G401 (cell line): Measurements from ENCODE around the gene GNRH2. TPM values are rescaled to one million over a fixed set of nuclear protein-coding genes. Genes with fewer than 3 reads are reported as not detected.
A peak's percentile ranks its signal among the peaks of the same experiment; 100 is the strongest.
"Not testable (repeated sequence)": the region's sequence is repeated elsewhere in the genome, so short reads cannot be mapped to it uniquely, and the experiment has no call there.

ENCODE experiments used
- DNase-seq: peaks from one replicate; pipeline ENCODE4 v3.0.0-alpha.2; 2015; ENCODE audit warnings: low spot score
- in situ Hi-C: cut with HindIII; loops from 2 replicates; pipeline ENCODE4 v1.10.0; 2016; ENCODE audit warnings: low sequenced_read_pairs, mixed read lengths
- total RNA-seq: library from RNA; depleted of rRNA; stranded (reverse); fragments of >200 nt; shearing (Covaris generic); gene quantifications from 2 replicates; pipeline ENCODE4 v1.2.3, GENCODE V29; 2014

Gene GNRH2
- total RNA-seq, 1 experiment from 2014 or later, result not detected

GRCh38 chr20:3039426-3039825, 4.0 kb upstream of the GNRH2 start:
- in situ Hi-C loops, result no loop called here

DNA sequence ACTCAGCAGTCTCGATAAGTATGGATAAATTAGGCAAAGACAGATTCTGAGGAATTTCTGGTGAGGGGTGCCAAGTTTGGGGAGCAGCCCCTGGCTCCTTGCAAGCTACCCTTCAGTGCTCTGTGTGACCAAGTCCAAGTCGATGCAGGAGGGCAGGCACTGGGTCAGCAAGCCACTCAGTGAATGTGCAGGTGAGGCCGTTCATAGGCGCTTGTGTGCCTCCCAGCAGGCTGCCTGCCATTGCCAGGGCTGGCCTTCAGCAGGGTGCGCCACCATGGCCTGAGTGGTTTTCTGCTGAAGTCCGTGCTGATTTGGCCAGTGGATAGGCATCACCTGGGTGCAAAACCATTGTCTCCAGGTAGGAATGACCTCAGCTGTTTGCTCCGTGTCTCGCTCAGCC, 3.3 kb upstream of the GNRH2 start:
- no peak for DNase-seq

More at GRCh38 chr20:3039426-3039825, 4.0 kb upstream of the GNRH2 start:
- DNase-seq, result no peak

DNA sequence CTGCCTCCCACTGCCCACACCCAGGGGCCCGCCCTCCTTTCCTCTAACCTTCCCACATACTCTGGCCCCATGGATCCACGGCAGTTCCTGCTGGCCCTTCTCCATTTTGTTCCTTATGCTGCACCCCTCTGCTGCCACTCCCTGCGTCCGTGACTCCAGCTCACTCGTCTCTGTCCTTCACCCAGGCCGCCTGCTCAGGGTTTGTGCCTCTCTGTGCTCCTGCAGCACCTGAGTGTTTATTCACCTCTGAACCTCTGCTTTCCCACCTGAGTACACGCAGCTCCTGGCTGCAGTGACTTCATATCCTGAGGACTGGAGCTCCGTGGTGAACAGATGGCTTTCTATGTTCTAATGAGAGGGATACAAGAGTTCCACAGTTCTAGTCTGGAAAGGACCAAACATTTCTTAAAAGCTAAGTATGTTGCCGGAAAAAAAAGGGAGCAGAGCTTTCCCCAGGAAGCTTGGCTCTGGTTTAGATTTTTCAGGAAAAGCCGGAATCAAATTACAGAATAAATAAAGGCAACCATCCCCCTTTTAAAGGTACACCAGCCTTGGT, 1.5 kb upstream of the GNRH2 start:
- DNase-seq, result peak; percentile 24
- in situ Hi-C loops, result no loop called here

More for the DNA sequence above, 3.3 kb upstream of the GNRH2 start:
- in situ Hi-C loops, result no loop called here

DNA sequence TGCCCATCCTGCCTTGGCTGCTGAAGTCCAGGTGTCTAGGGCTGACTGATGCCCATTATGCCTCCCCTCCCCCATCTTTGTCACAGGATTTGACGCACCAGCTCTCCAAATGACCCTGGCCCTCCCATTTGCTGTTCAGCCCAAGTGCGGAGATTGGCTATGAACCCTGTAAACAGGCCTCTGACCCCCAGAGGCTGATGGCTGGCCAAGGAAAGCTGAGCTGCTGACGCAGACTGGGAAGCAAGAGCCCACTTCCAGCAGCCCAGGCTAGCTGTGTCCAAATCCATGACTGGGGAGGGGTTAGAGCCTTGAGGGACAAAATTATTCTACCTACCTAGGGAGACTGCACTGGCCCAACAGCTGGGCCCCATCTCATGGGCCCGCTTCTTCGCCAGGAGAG, 797 bp upstream of the GNRH2 start:
- in situ Hi-C loops, result no loop called here
- DNase-seq, result no peak

DNA sequence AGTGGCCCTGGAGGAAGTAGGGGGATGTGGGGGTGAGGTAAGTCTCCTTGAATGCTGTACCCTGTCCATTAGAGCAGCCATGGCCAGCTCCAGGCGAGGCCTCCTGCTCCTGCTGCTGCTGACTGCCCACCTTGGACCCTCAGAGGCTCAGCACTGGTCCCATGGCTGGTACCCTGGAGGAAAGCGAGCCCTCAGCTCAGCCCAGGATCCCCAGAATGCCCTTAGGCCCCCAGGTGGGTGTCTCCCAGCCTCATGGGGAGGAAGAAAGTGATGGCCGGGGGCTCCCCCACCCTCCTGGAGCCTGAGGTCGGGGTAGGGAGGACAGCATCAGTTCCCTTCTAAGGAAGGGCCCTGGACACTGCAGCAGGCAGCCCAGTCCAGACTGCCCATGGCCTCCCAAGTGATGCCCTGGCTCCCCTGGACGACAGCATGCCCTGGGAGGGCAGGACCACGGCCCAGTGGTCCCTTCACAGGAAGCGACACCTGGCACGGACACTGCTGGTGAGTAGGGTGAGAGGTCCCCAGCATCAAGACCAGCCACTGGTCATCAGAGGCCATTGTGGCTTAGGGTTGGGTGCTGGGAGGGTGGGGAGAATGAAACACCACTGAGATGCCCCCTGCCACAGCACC, 1.0 kb downstream of the GNRH2 start:
- DNase-seq, result no peak
- in situ Hi-C loops, result no loop called here

DNA sequence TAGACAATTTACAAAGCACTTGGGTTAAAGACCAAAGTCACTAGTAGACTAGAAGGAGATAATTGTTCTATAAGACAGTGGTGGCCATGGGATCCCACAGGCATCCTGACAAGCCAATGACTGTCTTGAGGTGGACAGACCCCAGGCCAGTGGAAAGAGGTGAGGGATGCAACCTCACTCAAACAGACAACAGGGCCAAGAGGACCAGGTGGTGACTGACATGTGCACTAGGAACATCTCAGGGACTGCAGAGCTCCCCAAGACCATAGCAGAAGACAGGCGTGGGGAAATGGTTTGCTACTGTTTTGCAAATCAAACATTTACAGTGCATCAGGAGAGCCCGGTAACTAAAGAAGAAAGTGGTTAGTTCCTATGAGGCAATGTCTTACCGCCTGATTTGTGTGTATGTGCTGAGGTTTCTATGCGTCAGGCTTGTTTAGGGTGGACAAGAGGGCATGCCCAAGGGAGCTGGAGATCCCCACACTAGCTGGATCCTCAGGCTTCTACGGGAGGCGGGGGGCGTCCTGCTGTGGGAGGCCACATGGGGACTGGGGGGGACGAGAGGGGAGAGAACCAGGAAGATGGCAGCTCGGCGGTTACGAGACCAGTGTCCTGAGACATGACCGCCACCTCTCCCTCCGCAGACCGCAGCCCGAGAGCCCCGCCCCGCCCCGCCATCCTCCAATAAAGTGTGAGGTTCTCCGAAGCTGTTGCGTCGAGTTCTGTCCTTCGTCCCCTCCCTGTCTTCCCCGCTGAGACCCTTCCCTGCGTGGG, 1.8 kb downstream of the GNRH2 start:
- peak; percentile 91 for DNase-seq
- in situ Hi-C loops, result no loop called here

DNA sequence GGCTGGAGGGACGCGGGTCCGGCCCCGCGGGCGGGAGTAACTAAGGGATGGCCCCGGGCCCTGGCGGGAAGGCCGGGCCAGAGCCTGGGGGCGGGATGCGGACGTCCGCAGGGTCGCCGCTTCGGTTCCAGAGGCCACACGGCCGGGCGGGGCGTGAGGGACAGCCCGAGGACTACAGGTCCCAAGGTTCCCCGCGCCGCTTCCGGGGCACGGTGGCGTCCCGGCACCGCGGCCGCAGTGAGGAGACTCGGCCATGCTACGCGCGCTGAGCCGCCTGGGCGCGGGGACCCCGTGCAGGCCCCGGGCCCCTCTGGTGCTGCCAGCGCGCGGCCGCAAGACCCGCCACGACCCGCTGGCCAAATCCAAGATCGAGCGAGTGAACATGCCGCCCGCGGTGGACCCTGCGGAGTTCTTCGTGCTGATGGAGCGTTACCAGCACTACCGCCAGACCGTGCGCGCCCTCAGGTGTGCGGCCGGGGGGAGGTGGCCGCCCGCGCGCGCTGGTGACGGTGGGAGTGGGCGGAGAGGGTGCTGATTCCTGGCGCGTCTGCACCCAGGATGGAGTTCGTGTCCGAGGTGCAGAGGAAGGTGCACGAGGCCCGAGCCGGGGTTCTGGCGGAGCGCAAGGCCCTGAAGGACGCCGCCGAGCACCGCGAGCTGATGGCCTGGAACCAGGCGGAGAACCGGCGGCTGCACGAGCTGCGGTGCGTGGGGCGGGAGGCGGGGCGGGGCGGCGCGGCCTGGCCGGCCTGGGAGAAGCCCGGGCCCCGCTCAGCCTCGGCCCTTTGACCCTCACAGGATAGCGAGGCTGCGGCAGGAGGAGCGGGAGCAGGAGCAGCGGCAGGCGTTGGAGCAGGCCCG, 2.6 kb downstream of the GNRH2 start, which contains the start of gene MRPS26:
Gene MRPS26 (plus strand): TSS at position 237 of the 861 bp plus-strand sequence. CDS start 17 bp downstream, at position 254.
- in situ Hi-C loops, result no loop called here
- DNase-seq, result peak; percentile 90

- in situ Hi-C loops, result no loop called here
- DNase-seq, result peak; percentile 31
These were observed 3.4 kb downstream of the GNRH2 start for GRCh38 chr20:3046677-3047462.

DNA sequence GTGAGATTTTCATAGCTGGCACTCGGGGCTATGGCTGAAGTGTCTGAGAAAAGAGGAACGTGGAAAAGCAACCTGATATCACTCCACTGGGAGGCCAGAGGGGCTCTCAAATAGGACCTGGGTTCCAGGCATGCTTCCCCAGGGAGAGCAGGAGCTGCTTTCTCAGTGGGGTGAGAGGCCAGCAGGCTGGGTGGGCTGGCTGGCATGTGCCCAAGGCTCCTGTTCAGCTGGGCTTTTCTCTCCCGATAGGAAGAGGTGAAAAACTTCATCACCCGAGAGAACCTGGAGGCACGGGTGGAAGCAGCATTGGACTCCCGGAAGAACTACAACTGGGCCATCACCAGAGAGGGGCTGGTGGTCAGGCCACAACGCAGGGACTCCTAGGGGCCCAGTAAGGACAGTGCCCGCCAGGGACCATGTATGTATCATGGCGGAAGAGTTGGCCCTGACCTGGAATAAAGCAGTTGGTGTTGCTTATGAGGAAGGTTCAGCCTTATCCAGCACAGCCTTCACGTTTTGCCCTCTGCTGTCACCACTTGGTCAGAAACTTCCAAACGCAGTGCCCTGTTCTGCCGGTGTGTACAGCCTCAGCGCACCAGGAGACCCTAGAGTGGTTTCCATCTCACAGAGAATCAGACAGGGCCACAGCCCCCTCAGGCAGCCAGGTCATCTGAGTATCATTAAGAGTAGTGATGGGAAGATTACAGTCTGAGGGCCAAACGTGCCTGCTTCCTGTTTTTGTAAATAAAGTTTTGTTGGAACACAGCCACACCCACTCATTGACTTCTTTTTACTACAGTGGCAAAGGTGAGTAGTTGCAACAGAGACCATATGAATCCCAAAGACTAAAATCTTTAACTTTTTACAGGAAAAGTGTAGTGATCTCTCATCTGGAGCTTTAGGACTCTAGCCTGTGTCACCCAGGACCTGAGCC, 4.3 kb downstream of the GNRH2 start:
- in situ Hi-C loops, result no loop called here
- no peak for DNase-seq

GRCh38 chr20:3051385-3052019, 8.1 kb downstream of the GNRH2 start:
- in situ Hi-C loops, result no loop called here
- DNase-seq, result no peak

- in situ Hi-C loops, result no loop called here
- DNase-seq, result no peak
These were observed 16.1 kb downstream of the GNRH2 start for GRCh38 chr20:3059489-3059888.

DNA sequence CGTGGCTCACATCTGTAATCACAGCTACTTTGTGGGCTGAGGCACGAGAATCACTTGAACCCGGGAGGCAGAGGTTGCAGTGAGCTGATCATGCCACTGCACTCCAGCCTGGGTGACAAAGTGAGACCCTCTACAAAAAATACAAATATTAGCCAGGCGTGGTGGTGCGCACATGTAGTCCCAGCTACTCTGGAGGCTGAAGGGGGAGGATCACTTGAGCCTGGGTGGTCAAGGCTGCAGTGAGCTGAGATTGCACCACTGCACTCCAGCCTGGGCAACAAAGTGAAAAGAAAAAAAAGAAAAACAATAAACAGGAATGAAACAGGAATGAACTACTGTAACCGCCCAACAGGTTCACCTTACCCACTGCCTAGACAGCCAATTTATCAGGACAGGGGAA, 20.7 kb downstream of the GNRH2 start:
- in situ Hi-C loops, result not testable (repeated sequence)

DNA sequence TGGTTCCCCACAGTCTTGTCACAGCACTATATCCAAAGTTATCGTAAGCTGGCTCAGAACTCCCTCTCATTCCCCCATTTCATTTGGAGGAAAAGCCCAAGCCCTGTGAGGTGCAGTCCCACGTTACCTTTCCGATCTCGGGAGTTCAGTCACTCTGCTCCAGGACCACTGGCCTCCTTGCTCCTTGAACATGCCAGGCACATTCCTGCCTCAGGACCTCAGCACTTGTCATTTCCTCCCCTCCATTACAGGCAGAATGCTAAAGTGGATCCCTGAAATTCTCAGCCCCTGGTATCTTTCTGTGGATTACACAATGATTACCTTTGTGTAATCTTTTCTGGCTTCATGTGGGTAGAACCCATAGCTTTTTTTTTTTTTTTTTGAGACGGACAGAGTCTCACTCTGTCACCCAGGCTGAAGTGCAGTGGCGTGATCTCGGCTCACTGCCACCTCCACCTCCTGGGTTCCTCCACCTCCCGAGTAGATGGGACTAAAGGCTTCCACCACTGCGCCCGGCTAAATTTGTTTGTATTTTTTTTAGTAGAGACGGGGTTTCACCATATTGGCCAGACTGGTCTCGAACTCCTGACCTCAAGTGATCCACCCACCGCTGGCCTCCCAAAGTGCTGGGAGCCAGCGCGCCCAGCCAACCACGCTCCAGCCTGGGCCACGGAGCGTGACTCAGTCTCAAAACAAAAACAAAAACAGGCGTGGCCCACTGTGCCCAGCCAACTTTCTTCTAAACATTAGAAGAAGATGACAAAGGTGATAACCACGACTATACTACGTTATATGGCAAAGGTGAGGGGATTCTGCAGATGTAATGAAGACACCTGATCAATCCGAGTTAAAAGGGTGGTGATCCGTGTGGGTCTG, 24.0 kb downstream of the GNRH2 start:
- in situ Hi-C loops, result no loop called here
- no peak for DNase-seq

More for the DNA sequence above, 20.7 kb downstream of the GNRH2 start:
- DNase-seq, result not testable (repeated sequence)

- in situ Hi-C loops, result no loop called here
- no peak for DNase-seq
These were observed 24.7 kb downstream of the GNRH2 start for GRCh38 chr20:3068075-3068474.

GRCh38 chr20:3068986-3069900, 25.8 kb downstream of the GNRH2 start:
- in situ Hi-C loops, result no loop called here
- DNase-seq, result no peak
